Testis (tissue), 3 donors: ENCODE data around the gene MMP17. TPM values are rescaled to one million over a fixed set of nuclear protein-coding genes. Genes with fewer than 3 reads are reported as not detected.

Experiments used
- DNase-seq: peaks from one replicate; pipeline ENCODE4 v3.0.0-alpha.2; 2019
- H3K27ac ChIP-seq, 2 donors: fragments of 200-600 bp; sonication (generic); one replicate each; pipeline ENCODE4 v1.5.1; 2019
- H3K27me3 ChIP-seq: fragments of 200-600 bp; sonication (generic); one replicate; pipeline ENCODE4 v1.5.1; 2019
- H3K36me3 ChIP-seq: fragments of 200-600 bp; sonication (generic); one replicate; pipeline ENCODE4 v1.5.1; 2017; ENCODE audit warnings: low read depth; ENCODE audit errors: missing control alignments
- H3K4me1 ChIP-seq: fragments of 200-600 bp; sonication (generic); one replicate; pipeline ENCODE4 v1.5.1; 2019
- H3K4me3 ChIP-seq, 2 donors: fragments of 200-600 bp; sonication (generic); one replicate each; pipeline ENCODE4 v1.5.1; 2017 to 2019
- H3K9me3 ChIP-seq: fragments of 200-600 bp; sonication (generic); one replicate; pipeline ENCODE4 v1.5.1; 2017
- POLR2A ChIP-seq: fragments of 450-650 bp; IDR thresholded peaks from one replicate; pipeline ENCODE4 v1.6.1; 2017; ENCODE audit warnings: antibody characterized with exemption, mild to moderate bottlenecking, moderate library complexity
- WGBS, 2 donors: methylation state at CpG; one replicate each; pipeline ENCODE4 v1.1.5; 2018; 5-methylcytosine and 5-hydroxymethylcytosine counted together
- intact Hi-C: fragments of 100-400 bp; cut with DNase I; formaldehyde crosslinking; loops from one replicate; pipeline ENCODE4 v1.15.1; 2023; ENCODE audit warnings: low total_unique reads
- polyA plus RNA-seq: library from polyadenylated mRNA; stranded (reverse); fragments of 350-450 nt; fragmentation: Illumina TruSeq; extraction: RNeasy Lipid Tissue Mini Kit (QIAGEN cat#74804); gene quantifications from one replicate; pipeline ENCODE4 v1.2.3, GENCODE V29; 2014; ENCODE audit warnings: low read depth, low replicate concordance; ENCODE audit not compliant: insufficient read depth
- total RNA-seq, 2 donors: library from RNA; depleted of rRNA; stranded (reverse); fragments of >200 nt; gene quantifications; one replicate each; pipeline ENCODE4 v1.2.3, GENCODE V29; 2016
- TF ChIP-seq, protein P1 (sequence below), 3 experiments: fragments of 450-650 bp in 2 of 3; fragments of 200-600 bp in 1 of 3; sonication (generic) in 1 of 3; IDR thresholded peaks; one replicate each; pipeline ENCODE4 v1.5.1; 2016 to 2019; ENCODE audit warnings: antibody characterized with exemption in 3 of 3, mild to moderate bottlenecking in 2 of 3, moderate library complexity in 1 of 3

MMP17 gene
- total and polyA plus RNA-seq, 3 donors from 2014 or later, result 13.2 to 23.3 (median 16.1) TPM

DNA sequence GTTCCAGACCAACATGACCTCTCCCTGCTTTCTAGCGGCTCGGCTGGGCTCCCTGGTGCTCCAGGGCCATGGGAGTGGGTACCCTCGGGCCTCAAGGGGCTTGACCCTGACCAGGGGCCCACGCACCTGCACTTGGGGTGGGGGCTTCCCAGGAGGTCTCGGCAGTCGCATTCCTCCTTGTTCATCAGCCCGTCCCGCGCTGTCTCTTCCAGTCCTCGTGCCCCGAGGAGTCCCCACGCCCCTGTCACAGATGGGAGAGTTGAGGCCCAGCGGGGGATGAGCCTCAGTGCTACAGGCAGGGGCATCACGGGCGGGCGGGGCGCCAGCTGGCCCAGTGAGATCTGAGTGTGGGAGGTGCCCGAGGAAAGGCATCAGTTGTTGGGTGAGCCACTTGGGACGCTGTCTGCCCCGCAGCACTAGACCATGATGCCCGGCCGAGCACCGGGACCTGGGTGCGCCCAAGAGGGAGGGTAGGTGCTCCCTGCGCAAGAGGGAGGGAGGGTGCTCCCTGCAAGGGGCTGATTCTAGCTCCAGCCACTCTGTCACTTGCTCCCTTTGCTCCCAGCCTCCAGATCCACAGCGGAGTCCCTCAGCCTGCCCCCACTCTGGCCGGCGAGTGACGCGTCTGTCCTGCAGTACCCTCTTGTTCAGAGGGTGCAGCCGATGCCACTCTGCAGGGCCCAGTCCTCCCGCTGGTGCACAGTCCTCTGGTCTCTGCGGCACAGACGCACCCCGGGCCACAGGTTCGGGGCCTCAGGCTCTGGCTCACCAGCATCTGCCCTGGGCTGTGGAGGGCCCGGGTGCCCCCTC, 23.8 kb downstream of the MMP17 start:
- no peak for DNase-seq
- Histone ChIP-seq H3K36me3 (no peaks in the 10 kb centered on the region), H3K27ac (no peak overlapping the region), H3K4me1 (no peaks in the 10 kb centered on the region), H3K4me3 (no peak overlapping the region), H3K27me3 (no peaks in the 10 kb centered on the region), H3K9me3 (no peaks in the 10 kb centered on the region)
- WGBS, 2 donors, result 87% methylated on average over 19 to 34 of the region's 37 CpGs
- TF ChIP-seq, protein P1, sequence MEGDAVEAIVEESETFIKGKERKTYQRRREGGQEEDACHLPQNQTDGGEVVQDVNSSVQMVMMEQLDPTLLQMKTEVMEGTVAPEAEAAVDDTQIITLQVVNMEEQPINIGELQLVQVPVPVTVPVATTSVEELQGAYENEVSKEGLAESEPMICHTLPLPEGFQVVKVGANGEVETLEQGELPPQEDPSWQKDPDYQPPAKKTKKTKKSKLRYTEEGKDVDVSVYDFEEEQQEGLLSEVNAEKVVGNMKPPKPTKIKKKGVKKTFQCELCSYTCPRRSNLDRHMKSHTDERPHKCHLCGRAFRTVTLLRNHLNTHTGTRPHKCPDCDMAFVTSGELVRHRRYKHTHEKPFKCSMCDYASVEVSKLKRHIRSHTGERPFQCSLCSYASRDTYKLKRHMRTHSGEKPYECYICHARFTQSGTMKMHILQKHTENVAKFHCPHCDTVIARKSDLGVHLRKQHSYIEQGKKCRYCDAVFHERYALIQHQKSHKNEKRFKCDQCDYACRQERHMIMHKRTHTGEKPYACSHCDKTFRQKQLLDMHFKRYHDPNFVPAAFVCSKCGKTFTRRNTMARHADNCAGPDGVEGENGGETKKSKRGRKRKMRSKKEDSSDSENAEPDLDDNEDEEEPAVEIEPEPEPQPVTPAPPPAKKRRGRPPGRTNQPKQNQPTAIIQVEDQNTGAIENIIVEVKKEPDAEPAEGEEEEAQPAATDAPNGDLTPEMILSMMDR (IDR thresholded peaks at IDR 0.05), result no peak
- TF ChIP-seq POLR2A, result no peak
- intact Hi-C loops, result no loop called here

DNA sequence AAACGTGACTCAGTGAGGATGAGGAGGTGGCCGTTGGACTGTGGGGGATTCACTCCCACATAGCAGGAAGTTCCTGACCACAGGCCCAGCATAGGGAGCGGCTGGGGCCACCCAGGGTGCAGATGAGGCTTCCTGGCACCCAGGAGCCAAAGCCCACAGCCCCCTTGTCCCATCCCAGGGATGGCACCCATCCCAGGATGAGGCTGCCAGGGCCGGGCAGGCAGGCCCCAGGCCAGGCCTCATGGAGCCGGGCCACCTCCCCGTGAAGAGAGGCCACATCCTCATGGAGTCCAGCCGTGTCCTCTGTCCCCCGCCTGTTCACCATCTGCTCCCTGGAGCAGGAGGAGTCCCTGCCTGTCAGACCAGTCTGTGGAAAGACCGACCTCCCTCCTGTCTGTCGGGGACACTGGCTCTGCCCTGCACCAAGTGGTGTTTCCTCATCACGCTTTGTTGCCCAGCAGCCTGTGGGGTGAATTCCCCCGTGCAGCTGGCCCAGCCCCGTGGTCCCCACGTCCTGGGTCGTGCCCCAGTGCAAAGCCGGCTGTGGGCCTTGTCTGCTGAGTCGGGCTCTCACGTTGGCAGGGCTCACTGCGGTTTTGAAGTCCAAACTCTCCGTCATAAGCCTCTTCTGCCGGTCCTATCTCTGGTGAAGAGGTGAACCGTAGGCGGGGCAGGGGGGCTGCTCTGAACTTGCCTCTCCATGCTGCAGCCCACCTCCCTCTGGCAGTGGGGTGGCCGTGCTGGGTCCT, 24.5 kb downstream of the MMP17 start:
- Histone ChIP-seq H3K9me3 (no peaks in the 10 kb centered on the region), H3K4me1 (no peaks in the 10 kb centered on the region), H3K27ac (no peak overlapping the region), H3K4me3 (no peak overlapping the region), H3K36me3 (no peaks in the 10 kb centered on the region), H3K27me3 (no peaks in the 10 kb centered on the region)
- WGBS, 2 donors, result 70 to 73% methylated on average over 12 to 23 of the region's 24 CpGs
- no peak for TF ChIP-seq POLR2A
- TF ChIP-seq, protein P1 (IDR thresholded peaks at IDR 0.05), result no peak
- intact Hi-C loops, result no loop called here
- DNase-seq, result no peak

DNA sequence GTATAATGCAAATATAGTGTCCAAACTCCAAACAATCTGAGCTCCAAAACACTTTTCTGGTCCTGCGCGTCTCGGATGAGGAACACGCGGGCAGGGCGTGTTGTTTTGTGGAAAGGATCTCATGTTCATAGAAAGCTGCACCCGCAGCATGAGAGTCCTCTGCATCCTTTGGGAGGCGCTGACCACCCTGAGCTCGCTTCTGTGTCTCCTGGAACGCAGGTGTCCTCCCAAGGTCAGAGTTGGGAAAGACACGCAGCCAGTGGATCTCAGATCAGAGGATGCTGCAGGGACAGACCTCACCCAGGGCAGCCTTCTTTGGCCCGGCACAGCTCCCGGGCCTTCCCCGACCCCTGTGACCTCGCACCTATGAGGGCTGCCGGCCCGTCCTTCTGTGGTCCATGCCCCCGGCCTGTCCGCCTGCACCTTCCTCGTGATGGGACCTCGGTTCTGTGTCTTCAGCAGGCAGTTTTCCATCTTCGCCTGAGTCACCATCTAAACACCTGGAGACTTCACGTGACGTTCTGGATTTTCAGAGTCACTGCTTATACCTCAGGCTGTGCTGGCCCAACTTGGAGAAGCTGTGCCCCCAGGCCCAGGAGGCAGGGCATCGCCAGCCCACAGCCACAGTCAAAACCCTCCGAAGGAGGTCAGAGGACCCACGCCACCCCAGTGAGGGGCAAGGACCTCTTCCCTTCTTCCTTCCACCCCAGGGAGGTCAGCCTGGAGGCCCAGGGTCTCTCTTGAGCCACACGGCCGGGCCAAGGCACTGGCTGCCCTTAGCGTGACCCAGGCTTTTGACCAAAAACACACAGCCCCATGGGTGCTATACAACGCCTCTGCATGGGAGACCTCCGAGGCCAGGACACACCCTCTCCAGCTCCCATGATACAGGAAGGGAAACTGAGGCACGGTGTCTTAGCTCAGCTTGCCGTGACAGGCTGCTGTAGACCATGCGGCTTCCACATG, 25.9 kb downstream of the MMP17 start:
- H3K4me3 ChIP-seq, result no peak overlapping the region
- H3K27me3 ChIP-seq, result no peaks in the 10 kb centered on the region
- H3K27ac ChIP-seq, result no peak overlapping the region
- H3K9me3 ChIP-seq, result no peaks in the 10 kb centered on the region
- no peak for DNase-seq
- intact Hi-C loops, result no loop called here
- TF ChIP-seq POLR2A, result no peak
- TF ChIP-seq, protein P1 (IDR thresholded peaks at IDR 0.05), result no peak
- no peaks in the 10 kb centered on the region for H3K4me1 ChIP-seq
- 81 to 92% methylated on average over 26 to 35 of the region's 35 CpGs for WGBS, 2 donors
- no peaks in the 10 kb centered on the region for H3K36me3 ChIP-seq

DNA sequence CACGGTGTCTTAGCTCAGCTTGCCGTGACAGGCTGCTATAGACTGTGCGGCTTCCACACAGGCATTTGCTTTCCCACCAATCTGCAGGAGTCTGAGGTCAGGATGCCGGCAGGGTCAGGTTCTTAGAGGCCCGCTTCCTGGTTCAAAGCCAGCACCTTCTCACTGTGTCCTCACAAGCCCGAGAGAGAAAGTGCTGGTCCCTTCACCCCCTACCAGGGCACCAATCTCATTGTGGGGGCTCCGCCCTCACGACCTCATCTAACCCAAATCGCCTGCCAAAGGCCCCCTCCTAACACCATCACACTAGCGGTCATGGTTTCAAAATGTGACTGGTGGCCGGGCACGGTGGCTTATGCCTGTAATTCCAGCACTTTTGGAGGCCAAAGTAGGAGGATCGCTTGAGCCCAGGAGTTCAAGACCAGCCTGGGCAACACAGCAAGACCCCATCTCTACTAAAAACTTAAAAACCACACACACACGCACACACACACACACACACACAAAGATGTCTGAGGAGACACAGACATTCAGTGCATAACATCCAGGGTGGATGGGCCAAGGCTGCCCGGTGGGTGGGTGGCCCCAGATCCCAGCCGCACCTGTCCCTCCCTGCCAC, 26.8 kb downstream of the MMP17 start:
- intact Hi-C loops, result no loop called here
- 78 to 87% methylated on average over 15 to 16 of the region's 16 CpGs for WGBS, 2 donors
- H3K27me3 ChIP-seq, result no peaks in the 10 kb centered on the region
- H3K27ac ChIP-seq, result no peak overlapping the region
- DNase-seq, result no peak
- H3K4me1 ChIP-seq, result no peaks in the 10 kb centered on the region
- TF ChIP-seq, protein P1 (IDR thresholded peaks at IDR 0.05), result no peak
- no peak for TF ChIP-seq POLR2A
- H3K36me3 ChIP-seq, result no peaks in the 10 kb centered on the region
- H3K4me3 ChIP-seq, result no peak overlapping the region
- H3K9me3 ChIP-seq, result no peaks in the 10 kb centered on the region
